Muscle layer of duodenum (tissue), 2 donors: ENCODE measurements around the gene ZNF697.

Experiments used
- H3K27ac ChIP-seq: one replicate; pipeline ENCODE4 v1.7.0; 2013; ENCODE audit warnings: mild to moderate bottlenecking, low read length
- H3K27me3 ChIP-seq: one replicate; pipeline ENCODE4 v1.7.0; 2013; ENCODE audit warnings: low read depth, mild to moderate bottlenecking, control low read depth, low read length
- H3K36me3 ChIP-seq, 2 donors: one replicate each; pipeline ENCODE4 v1.7.0; 2013; ENCODE audit warnings: low read length in 2 of 2, control low read depth in 1 of 2, mild to moderate bottlenecking in 1 of 2; ENCODE audit not compliant: insufficient read depth in 2 of 2, control insufficient read depth in 1 of 2
- H3K4me1 ChIP-seq, 2 donors: one replicate each; pipeline ENCODE4 v1.7.0; 2013; ENCODE audit warnings: low read length in 2 of 2, mild to moderate bottlenecking in 2 of 2, control low read depth in 1 of 2, moderate library complexity in 1 of 2; ENCODE audit not compliant: insufficient read depth in 2 of 2, control insufficient read depth in 1 of 2
- H3K4me3 ChIP-seq, 2 donors: one replicate each; pipeline ENCODE4 v1.7.0; 2013; ENCODE audit warnings: low read length in 2 of 2, low read depth in 1 of 2, mild to moderate bottlenecking in 1 of 2
- H3K9me3 ChIP-seq, 2 donors: one replicate each; pipeline ENCODE4 v1.7.0; 2013; ENCODE audit warnings: low read length in 2 of 2, control low read depth in 1 of 2, mild to moderate bottlenecking in 1 of 2; ENCODE audit not compliant: control insufficient read depth in 1 of 2
- donor health status: healthy.

Gene ZNF697

GRCh38 chr1:119660253-119661083, 12.4 kb upstream of the ZNF697 start:
- peak overlapping the region; percentile 67 for H3K27ac ChIP-seq
- peaks cover 0 to 2% of the 10 kb centered on the region in 2 donors for H3K4me1 ChIP-seq
- H3K36me3 ChIP-seq, result no peaks in the 10 kb centered on the region
- H3K9me3 ChIP-seq, result no peaks in the 10 kb centered on the region
- H3K4me3 ChIP-seq, result peak overlapping the region in 1 of 2 donors; percentile 24
- no peaks in the 10 kb centered on the region for H3K27me3 ChIP-seq

DNA sequence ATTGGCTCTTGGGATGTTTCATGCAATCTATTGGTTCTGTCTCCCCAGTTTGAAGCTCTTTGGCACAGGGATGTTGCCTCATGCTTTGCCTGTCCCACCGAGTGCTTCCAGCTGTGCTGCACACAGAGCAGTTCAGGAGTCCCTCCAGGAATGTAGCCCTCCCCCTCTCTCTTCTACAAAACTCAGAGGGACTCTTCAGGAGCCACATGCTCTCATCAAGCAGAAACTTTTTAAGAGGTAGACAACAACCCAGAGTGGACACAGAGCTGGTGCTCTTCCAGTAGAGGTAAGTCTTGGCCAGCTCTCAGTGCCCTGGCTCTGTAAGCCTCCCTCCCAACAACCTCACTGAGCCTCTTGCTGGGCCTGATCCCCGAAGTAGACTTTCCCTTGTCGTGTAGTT, 11.6 kb upstream of the ZNF697 start:
- peak overlapping the region; percentile 67 for H3K27ac ChIP-seq
- no peak overlapping the region for H3K4me3 ChIP-seq
- H3K9me3 ChIP-seq, result no peaks in the 10 kb centered on the region
- H3K27me3 ChIP-seq, result no peaks in the 10 kb centered on the region
- no peaks in the 10 kb centered on the region for H3K36me3 ChIP-seq
- H3K4me1 ChIP-seq, result peaks cover 0 to 3% of the 10 kb centered on the region in 2 donors

- H3K9me3 ChIP-seq, result no peaks in the 10 kb centered on the region
- H3K4me3 ChIP-seq, result no peak overlapping the region
- no peaks in the 10 kb centered on the region for H3K27me3 ChIP-seq
- no peak overlapping the region for H3K27ac ChIP-seq
- peaks cover 0 to 3% of the 10 kb centered on the region in 2 donors for H3K4me1 ChIP-seq
- H3K36me3 ChIP-seq, result no peaks in the 10 kb centered on the region
These were observed 8.4 kb upstream of the ZNF697 start for GRCh38 chr1:119656410-119656955.

- no peak overlapping the region for H3K4me3 ChIP-seq
- H3K9me3 ChIP-seq, result no peaks in the 10 kb centered on the region
- no peaks in the 10 kb centered on the region for H3K36me3 ChIP-seq
- no peaks in the 10 kb centered on the region for H3K27me3 ChIP-seq
- peaks cover 0 to 3% of the 10 kb centered on the region in 2 donors for H3K4me1 ChIP-seq
- H3K27ac ChIP-seq, result no peak overlapping the region
These were observed 7.1 kb upstream of the ZNF697 start for GRCh38 chr1:119655154-119655553.

DNA sequence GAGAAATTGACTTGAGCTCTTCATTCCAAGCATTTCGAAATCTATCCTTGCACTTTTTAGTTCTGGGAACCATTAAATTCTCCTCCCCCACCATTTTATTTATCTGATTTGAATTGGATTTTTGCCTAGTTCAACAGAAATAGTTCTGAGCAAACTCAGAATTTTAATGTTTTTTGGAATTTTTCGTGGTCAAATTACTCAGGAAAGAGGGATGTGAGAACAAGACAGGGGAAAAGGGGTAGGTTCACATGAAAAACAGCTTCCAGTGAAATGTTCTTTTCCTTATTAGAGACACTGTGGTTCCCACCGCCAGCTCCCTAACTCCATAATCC, 5.7 kb upstream of the ZNF697 start:
- H3K4me3 ChIP-seq, result no peak overlapping the region
- H3K27me3 ChIP-seq, result no peaks in the 10 kb centered on the region
- H3K4me1 ChIP-seq, result peaks cover 0 to 3% of the 10 kb centered on the region in 2 donors
- H3K36me3 ChIP-seq, result no peaks in the 10 kb centered on the region
- no peaks in the 10 kb centered on the region for H3K9me3 ChIP-seq
- no peak overlapping the region for H3K27ac ChIP-seq

- H3K27ac ChIP-seq, result no peak overlapping the region
- no peaks in the 10 kb centered on the region for H3K9me3 ChIP-seq
- no peaks in the 10 kb centered on the region for H3K36me3 ChIP-seq
- no peaks in the 10 kb centered on the region for H3K27me3 ChIP-seq
- H3K4me3 ChIP-seq, result no peak overlapping the region
- H3K4me1 ChIP-seq, result peaks cover 0 to 3% of the 10 kb centered on the region in 2 donors
These were observed 5.2 kb upstream of the ZNF697 start for GRCh38 chr1:119653135-119653838.

DNA sequence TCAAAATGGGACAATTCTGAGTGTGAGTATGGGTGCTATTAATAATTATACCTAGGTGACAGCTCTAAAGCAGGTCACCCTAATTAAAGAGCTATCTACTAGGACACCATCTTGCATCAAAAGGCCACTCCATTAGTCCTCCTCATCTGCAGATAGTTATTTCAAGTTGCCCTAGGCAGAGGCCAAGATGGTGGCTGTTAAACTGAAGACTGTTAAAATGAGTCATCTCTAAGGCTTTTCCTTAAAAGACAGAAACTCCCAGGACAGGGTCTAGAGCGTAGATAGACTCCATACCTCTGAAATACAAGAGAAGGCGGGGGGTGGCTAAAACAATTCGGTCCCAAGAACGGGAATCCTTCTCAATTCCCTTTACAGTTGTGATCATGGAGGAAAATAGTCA, 4.5 kb upstream of the ZNF697 start:
- no peak overlapping the region for H3K4me3 ChIP-seq
- peaks cover 0 to 3% of the 10 kb centered on the region in 2 donors for H3K4me1 ChIP-seq
- H3K27me3 ChIP-seq, result no peaks in the 10 kb centered on the region
- H3K36me3 ChIP-seq, result no peaks in the 10 kb centered on the region
- H3K27ac ChIP-seq, result no peak overlapping the region
- H3K9me3 ChIP-seq, result no peaks in the 10 kb centered on the region

DNA sequence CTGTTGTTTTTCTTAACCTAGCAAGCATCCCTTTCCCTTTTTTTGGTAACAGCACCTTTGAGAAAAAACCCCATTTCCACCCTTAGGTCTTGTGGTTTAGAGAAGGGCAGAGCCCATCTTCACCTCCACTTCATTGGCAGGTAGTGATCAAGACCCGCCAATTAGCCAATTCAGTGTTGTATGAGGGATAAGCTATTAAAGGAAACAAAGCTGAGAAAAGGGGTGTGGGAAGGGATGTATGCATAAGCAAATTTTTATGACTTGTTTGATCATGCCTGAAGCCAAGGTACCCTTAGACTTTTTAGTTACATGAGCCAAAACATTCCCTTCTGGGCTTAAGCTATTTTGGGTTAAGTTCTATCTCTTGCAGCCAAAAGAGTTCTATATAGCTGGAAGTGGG, 3.6 kb upstream of the ZNF697 start:
- Histone ChIP-seq H3K9me3 (no peaks in the 10 kb centered on the region), H3K4me3 (no peak overlapping the region), H3K4me1 (peaks cover 0 to 5% of the 10 kb centered on the region in 2 donors), H3K27ac (no peak overlapping the region), H3K36me3 (no peaks in the 10 kb centered on the region), H3K27me3 (no peaks in the 10 kb centered on the region)

DNA sequence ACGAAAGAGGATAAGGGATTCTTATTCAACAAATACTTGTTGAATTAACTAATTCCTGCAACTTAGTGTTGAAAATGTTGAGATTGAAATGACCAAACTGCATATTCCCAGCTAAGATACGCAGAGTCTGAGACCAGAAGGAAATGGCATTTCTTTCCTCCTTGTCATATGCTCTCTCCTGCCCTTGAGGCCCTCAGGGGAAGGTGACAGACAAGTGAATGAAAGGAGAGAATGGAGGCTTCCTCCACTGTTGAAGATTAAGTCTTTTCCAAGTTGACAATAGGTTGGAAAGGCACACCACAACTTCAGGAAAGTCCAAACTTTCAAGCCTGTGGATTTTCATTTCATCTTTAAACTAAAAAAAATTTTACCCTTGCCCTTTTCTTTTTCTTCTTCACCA, 3.1 kb upstream of the ZNF697 start:
- H3K27ac ChIP-seq, result no peak overlapping the region
- no peak overlapping the region for H3K4me3 ChIP-seq
- H3K4me1 ChIP-seq, result peaks cover 0 to 10% of the 10 kb centered on the region in 2 donors
- H3K27me3 ChIP-seq, result no peaks in the 10 kb centered on the region
- H3K36me3 ChIP-seq, result no peaks in the 10 kb centered on the region
- no peaks in the 10 kb centered on the region for H3K9me3 ChIP-seq

DNA sequence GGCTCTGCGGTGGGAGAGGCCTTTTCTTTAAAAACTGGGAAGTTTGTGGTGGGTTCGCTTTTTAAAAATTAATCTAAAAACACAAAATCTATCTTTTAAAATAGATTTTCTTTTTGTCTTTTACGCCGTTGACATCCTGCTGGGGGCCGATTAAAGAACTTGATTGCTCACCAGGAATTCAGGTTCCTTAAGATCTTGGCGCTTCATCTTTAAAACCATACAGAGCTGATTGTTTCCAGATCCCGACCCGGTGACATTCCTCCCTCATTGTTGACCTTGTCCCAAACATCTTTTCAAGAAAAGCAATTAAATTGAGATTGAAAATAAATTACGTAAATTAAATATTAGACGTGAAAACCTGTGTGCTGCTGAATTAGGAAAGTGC, 546 bp upstream of the ZNF697 start:
- H3K4me1 ChIP-seq, result peaks cover 0 to 7% of the 10 kb centered on the region in 2 donors
- H3K36me3 ChIP-seq, result no peaks in the 10 kb centered on the region
- H3K4me3 ChIP-seq, result peak overlapping the region; percentile 48 to 88
- H3K27me3 ChIP-seq, result no peaks in the 10 kb centered on the region
- H3K27ac ChIP-seq, result peak overlapping the region; percentile 62
- no peaks in the 10 kb centered on the region for H3K9me3 ChIP-seq

DNA sequence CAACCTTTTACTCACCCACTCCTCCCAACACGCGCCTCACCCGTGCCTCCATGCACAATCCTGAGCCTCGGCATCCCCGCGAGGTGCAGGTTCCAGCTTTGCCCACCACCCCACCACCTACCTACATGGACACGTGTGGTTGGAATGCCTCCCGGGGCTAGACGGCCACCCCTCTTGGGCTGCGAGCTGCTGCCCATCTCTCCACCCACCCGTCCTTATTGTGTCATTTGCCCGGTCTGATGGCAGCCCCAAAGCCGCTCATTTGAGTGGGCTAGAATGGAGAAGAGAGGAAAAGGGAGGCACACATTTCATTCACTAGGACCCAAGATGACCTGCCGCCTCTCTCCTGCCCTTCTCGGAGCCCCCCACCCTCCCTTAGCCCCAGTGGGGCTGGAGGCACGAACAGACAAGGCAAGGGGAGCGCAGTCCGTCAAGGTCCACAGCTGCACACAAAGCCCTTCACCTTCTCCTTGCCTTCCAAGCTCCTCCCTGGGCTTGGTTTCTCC, 785 bp downstream of the ZNF697 start:
- Histone ChIP-seq H3K36me3 (no peaks in the 10 kb centered on the region), H3K4me1 (peaks cover 0 to 10% of the 10 kb centered on the region in 2 donors), H3K27ac (peak overlapping the region; percentile 56), H3K9me3 (no peaks in the 10 kb centered on the region), H3K4me3 (peak overlapping the region; percentile 86 to 88), H3K27me3 (no peaks in the 10 kb centered on the region)
